Cardiac septum (tissue), 1 donor: Measurements from ENCODE around the gene EVA1C. TPM values are rescaled to one million over a fixed set of nuclear protein-coding genes. Genes with fewer than 3 reads are reported as not detected.
"Not testable (repeated sequence)": the region's sequence is repeated elsewhere in the genome, so short reads cannot be mapped to it uniquely, and the experiment has no call there.

Experiments
- DNase-seq: peaks from one replicate; pipeline ENCODE4 v3.0.0-alpha.2; 2020; ENCODE audit warnings: low spot score
- intact Hi-C: fragments of 100-400 bp; cut with DNase I; formaldehyde crosslinking; loops from one replicate; pipeline ENCODE4 v1.14.0; 2022
- total RNA-seq: library from RNA; stranded (reverse); fragmentation: NEBNext Ultra II Directional; extraction: Animal tissue kit (Norgen Biotek cat#: 25700); gene quantifications from one replicate; pipeline ENCODE4 v1.2.1, GENCODE V29; 2021
- donor health status: DM: no; HTN: no; CAD: no.

Gene EVA1C
- total RNA-seq, 1 donor from 2014 or later = 15.4 TPM

GRCh38 chr21:32450881-32451701 is 38.6 kb downstream of the EVA1C start:
- intact Hi-C loops = loop anchor here (5.0 kb wide), 1 partner anchor 39 kb away; the partner anchor contains the start of gene EVA1C
- peak; percentile 87 for DNase-seq

GRCh38 chr21:32452191-32452590 is 39.7 kb downstream of the EVA1C start:
- DNase-seq = not testable (repeated sequence)
- intact Hi-C loops = loop anchor here (5.0 kb wide), 1 partner anchor 40 kb away; the partner anchor contains the start of gene EVA1C

- intact Hi-C loops = loop anchor here (5.0 kb wide), 1 partner anchor 40 kb away; the partner anchor contains the start of gene EVA1C
- no peak for DNase-seq
Observed at GRCh38 chr21:32452641-32453040, 40.1 kb downstream of the EVA1C start.

GRCh38 chr21:32455548-32455947 is 43.0 kb downstream of the EVA1C start:
- DNase-seq = no peak
- intact Hi-C loops = no loop called here

GRCh38 chr21:32456497-32456918 is 44.0 kb downstream of the EVA1C start:
- intact Hi-C loops = no loop called here
- DNase-seq = no peak

- intact Hi-C loops = no loop called here
- DNase-seq = no peak
Observed at GRCh38 chr21:32457360-32457840, 44.9 kb downstream of the EVA1C start.

- intact Hi-C loops = no loop called here
- no peak for DNase-seq
Observed at GRCh38 chr21:32457962-32458361, 45.5 kb downstream of the EVA1C start.

- DNase-seq = no peak
- intact Hi-C loops = no loop called here
Observed at GRCh38 chr21:32459972-32460371, 47.5 kb downstream of the EVA1C start.

GRCh38 chr21:32461503-32461902 is 49.0 kb downstream of the EVA1C start:
- intact Hi-C loops = no loop called here

GRCh38 chr21:32462564-32462963 is 50.1 kb downstream of the EVA1C start:
- intact Hi-C loops, DNase-seq: not testable (repeated sequence)

More at GRCh38 chr21:32461503-32461902, 49.0 kb downstream of the EVA1C start:
- no peak for DNase-seq

- DNase-seq = no peak
- intact Hi-C loops = no loop called here
Observed at GRCh38 chr21:32463367-32463766, 50.9 kb downstream of the EVA1C start.

GRCh38 chr21:32463889-32464300 is 51.4 kb downstream of the EVA1C start:
- intact Hi-C loops = no loop called here

GRCh38 chr21:32467291-32467690 is 54.8 kb downstream of the EVA1C start:
- intact Hi-C loops = no loop called here
- DNase-seq = no peak

More at GRCh38 chr21:32463889-32464300, 51.4 kb downstream of the EVA1C start:
- no peak for DNase-seq

- intact Hi-C loops = no loop called here
- DNase-seq = no peak
Observed at GRCh38 chr21:32468681-32469111, 56.2 kb downstream of the EVA1C start.

- intact Hi-C loops = no loop called here
- DNase-seq = peak; percentile 46
Observed at GRCh38 chr21:32469628-32470027, 57.1 kb downstream of the EVA1C start.

GRCh38 chr21:32470206-32470605 is 57.7 kb downstream of the EVA1C start:
- intact Hi-C loops = no loop called here
- DNase-seq = peak; percentile 29

GRCh38 chr21:32472890-32473765 is 60.6 kb downstream of the EVA1C start:
- peak; percentile 17 for DNase-seq
- intact Hi-C loops = no loop called here

- intact Hi-C loops = no loop called here
- peak; percentile 58 for DNase-seq
Observed at GRCh38 chr21:32474179-32475059, 61.9 kb downstream of the EVA1C start.
